GM18951 (cell line): ENCODE measurements around the gene COMMD3.
A peak's percentile ranks its signal among the peaks of the same experiment; 100 is the strongest.
"Not testable (repeated sequence)": the region's sequence is repeated elsewhere in the genome, so short reads cannot be mapped to it uniquely, and the experiment has no call there.

Experiments used
- POLR2A ChIP-seq: IDR thresholded peaks from 4 replicates; pipeline ENCODE4 v1.6.1; 2011; ENCODE audit warnings: mild to moderate bottlenecking; ENCODE audit not compliant: insufficient read length, insufficient read depth; ENCODE audit errors: extremely low read depth
- in situ Hi-C: fragments of 300-500 bp; cut with MboI; formaldehyde crosslinking; loops from one replicate; pipeline ENCODE4 v1.12.0; 2022; ENCODE audit warnings: low sequenced_read_pairs, mixed read lengths, inconsistent platforms; ENCODE audit not compliant: unreplicated experiment

The COMMD3 gene

DNA sequence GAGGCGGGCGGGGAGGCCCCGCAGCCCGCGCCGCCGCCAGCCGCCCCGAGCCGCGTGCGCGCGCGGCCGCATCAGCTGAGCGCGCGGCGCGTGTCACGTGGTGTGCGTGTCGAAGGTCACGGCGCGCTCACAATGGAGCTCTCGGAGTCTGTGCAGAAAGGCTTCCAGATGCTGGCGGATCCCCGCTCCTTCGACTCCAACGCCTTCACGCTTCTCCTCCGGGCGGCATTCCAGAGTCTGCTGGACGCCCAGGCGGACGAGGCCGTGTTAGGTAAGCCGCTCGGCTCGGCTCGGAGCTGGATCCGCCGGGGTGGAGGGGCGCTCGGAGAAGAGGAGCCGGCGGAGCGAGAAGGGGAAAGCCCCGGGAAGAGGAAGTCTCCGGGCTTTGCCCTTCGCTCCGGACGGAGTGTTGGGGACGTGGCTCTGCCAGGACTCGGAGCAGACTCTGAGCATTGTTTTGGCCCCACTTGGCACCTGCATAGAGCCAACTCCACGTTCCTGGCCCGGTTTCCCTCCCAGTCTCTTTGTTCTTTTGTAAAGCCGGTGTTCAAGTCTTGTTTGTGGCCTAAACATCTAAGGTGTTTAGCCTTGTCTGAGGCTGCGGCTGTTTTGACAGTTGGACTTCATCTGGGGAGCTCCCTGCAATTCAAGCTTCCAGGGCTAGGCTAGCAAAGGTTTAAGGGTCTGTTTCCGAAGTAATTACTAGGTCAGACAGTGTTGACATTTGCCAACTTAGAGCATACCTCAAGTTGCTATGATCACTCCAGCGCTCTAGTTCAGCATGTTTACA lies at the start of gene COMMD3:
COMMD3 (plus strand) TSS at position 103 of the 790 bp plus-strand sequence; CDS start at position 133, 30 bp downstream.
- in situ Hi-C loops, result no loop called here
- peak; percentile 97 for TF ChIP-seq POLR2A

DNA sequence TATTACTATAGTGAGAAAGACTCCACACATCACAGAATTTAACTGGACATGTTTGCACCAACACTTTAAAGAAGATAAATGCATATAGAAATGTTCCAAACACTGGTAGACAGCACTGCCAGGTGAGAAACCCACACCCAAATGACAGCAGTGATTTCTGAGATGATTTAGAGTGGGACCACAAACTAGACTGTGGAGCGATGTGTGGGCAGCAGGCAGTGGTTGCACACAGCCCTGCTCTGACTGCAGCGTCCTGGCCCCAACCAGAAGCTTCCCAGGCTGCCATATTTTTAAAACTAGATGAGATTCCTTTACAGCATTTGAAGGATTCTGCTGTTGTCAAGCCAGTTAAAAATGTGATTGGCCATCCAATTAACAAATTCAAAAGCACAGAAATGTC lies 47.7 kb upstream of the COMMD3 start:
- in situ Hi-C loops, result no loop called here
- no peak for TF ChIP-seq POLR2A

DNA sequence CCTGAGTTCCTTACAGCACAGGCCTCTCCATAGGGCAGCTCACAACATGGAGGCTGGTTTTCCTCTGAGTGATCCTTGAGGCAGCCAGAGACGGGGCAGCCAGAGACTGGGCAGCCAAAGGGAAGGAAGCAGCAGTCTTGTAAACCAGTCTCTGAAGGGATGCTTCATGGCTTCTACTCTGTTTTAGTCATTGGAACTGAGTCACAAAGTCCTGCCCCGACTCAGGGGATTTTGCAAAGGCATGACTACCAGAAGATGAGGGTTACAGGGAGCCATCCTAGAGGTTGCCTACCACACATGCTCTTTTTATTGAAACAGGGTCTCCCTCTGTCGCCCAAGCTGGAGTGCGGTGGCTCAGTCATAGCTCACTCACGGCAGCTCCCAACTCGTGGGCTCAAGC lies 44.4 kb upstream of the COMMD3 start:
- TF ChIP-seq POLR2A, result no peak
- in situ Hi-C loops, result no loop called here

DNA sequence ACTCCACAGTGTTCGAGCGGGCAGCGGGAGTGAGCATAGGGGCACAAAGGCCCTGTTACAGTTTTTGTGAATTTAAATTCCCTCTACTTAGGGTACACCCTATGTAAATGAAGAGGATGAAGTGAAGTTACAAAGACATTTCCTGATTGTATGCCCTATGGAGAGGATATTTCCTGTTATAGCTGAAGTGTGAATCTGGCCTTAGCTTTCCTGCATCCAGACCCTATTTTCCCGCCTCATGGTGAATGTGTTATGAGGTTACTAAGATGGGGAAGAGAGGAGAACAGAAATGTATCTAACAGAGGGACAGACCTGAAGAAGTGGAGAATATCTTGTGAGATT lies 37.8 kb upstream of the COMMD3 start:
- in situ Hi-C loops, result no loop called here

DNA sequence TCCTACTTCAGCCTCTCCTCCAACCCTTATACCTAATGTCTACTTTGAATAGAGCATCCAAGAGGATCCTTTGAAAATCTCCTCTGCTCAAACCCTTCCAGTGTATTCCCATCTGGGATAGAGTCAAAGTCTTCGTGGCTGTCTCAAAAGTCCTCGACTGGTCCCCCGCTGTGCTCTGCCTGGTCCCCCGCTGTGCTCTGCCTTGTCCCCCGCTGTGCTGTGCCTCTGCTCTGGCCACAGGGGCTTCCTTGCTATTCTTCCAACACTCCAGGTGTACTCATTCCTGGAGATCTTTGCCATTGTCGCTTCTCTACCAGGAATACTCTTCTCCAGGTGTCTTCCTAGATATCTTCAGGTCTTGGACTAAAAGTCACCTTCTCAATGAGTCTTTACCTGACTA lies 36.1 kb upstream of the COMMD3 start:
- no peak for TF ChIP-seq POLR2A
- in situ Hi-C loops, result no loop called here

More for the DNA sequence above, 37.8 kb upstream of the COMMD3 start:
- TF ChIP-seq POLR2A, result no peak

DNA sequence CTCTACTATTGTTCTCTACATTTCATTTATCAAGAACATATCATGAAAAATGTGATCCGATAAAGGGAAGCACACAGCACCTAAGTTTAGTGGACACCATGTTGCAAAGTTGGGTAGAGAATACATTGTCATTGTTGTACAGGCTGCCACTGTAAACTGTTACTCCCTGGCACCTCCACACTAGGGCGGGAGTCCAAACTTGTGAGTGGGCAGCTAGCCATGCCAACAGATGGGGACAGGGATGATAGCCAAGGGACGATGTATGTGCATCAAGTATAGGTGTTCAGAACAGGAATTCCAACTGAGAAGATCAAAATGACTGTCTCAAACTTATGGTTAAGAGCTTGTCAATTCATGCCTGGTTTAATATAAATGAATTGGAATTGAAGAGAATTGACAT lies 31.1 kb upstream of the COMMD3 start:
- in situ Hi-C loops, result no loop called here
- no peak for TF ChIP-seq POLR2A

DNA sequence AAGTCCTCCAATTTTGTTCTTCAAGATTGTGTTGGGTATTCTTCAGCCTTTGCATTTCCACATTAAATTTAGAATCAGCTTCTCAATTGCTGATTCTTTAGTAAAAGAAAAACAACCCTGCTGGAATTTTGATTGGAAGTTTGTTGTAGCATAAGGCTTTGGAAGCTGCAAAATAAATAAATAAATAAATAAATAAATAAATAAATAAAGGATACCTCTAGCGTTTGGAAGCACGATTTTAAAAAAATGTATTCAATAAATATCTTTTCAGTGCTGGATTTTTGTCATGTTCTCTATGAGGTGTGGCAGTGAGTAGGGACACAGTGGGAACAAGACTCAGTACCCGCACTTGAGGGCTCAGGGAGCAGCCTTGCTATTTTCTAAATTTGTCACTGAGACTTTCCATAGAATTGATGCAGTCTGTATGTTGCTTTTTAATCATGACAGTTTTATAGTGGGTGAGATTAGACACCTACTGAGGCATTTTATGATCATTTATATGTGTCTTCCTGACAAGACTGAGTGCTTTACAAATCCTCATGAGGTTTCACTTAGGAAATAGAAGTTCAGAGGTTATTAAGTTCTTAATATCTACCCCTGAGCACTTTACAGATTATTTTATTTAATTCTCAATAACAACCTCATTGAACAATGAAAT lies 22.3 kb upstream of the COMMD3 start:
- no peak for TF ChIP-seq POLR2A
- in situ Hi-C loops, result no loop called here

DNA sequence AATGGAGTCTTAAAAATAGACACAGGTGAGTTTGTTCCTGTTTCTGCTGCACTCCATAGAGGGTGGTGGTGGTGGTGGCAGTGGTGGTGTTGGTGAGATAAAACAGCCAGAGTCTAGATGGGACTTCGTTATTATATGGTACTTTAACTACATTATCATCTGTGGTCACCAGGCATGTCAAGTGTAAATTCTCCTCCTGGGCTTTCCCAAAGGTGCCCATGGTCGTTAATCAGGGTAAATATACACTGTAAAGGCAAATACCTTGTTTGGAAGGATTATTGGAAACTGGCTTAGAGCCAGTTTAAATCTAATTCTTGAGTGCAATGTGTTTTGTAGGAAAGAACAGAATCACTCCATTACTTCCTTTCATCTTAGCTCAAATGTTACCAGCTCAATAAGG lies 21.5 kb upstream of the COMMD3 start:
- in situ Hi-C loops, result no loop called here
- TF ChIP-seq POLR2A, result no peak

DNA sequence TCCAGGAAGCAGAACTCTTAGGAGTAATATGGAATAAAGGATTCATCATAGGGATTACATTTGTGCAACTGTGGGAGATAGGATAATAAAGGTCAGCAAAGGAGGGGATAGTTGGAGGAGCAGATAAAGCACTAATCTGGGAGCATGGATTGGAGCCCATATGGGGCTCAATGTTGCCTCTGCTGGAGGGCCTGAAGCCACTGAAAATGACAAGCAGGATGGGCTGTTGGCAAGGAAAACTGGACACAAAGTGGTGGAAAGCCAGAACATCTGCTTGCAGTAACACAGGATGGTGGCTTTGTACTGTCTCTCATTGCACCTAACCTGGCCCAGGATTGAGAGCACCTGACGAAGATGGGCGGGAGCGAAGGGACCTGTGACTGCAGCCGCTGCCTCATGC lies 15.0 kb upstream of the COMMD3 start:
- TF ChIP-seq POLR2A, result no peak
- in situ Hi-C loops, result no loop called here

DNA sequence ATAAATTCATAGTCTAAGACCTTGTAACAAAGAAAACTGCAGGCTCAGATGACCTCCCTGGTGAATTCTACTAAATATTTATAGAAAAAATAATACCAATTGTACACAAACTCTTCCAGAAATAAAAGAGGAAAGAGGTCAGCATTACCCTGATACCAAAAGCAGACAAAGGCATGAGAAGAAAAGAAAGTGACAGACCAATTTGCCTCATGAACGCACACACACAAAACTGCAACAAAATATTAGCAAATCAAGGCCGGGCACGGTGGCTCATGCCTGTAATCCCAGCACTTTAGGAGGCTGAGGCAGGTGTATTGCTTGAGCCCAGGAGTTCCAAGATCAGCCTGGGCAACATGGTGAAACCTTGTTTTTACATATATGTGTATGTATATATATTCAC lies 12.7 kb upstream of the COMMD3 start:
- in situ Hi-C loops, result no loop called here
- TF ChIP-seq POLR2A, result no peak

DNA sequence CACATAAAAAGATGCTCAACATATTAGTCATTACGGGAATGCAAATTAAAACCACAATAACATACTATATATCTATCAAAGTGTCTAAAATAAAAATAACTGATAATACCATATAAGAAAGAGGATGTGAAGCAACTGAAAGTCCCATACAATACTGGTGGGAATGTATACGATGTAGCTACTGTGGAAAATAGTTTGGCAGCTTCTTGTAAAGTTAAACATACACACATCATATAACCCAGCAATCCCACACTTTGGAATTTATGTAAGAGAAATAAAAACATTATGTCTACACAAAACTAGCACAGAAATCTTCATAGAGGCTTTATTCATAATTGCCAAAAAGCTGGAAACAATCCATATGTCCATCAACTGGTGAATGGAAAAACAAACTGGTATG lies 10.5 kb upstream of the COMMD3 start:
- in situ Hi-C loops, result no loop called here
- no peak for TF ChIP-seq POLR2A

DNA sequence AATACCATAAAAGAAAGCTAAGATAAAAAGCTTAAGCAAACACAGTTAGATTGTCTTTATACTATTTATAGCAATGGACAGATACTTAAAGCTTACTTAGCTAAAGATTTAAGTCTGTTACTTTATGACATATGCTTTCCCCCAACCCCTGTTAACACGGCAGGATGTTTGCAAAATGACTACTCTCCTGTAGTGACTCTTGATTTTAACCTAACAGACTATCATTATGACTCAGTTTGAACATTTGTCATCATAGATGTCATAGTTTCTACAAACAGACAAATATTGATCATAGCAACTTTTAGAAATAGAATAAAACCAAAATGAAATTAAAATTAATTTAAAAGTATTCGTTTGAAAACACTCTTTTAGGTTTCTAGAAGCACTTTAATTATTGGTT lies 7.8 kb upstream of the COMMD3 start:
- no peak for TF ChIP-seq POLR2A
- in situ Hi-C loops, result no loop called here

DNA sequence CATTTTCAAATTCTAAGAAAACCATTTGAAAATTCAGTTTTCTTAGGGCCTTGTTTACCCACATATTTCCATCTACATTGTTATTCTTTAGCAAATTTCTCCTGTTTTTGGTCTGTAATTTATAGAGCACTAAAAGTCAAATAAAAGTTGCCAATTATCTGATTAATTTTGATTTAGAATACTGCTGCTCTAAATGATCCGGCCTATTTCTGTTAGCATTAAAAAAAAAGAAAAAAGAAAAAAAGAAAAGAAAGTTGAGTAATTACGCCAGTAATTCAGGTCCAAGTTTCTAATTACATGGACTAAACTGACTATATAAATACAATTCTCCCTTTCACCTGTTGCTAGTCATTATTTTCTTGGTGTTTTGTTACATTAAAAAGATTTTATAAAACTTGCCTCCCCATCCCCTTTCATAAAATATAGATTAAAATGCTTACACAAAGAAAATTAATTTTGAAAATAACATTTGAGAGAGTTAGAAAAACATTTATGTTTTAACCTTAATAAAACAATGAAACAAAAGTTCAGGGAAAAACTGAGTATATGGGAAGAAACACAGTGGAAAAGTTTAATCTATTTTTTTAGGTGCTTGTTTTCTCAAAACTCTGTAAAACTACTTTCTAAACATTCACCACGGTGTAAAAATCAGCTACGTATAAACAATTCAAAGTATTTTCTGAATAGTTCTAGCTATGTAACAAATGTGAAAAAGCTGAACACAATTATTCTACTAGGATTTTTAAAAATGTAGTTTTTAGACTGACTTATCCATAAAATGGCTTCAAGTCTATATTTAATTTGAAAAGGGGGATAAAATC lies 6.8 kb upstream of the COMMD3 start:
- no peak for TF ChIP-seq POLR2A
- in situ Hi-C loops, result no loop called here

DNA sequence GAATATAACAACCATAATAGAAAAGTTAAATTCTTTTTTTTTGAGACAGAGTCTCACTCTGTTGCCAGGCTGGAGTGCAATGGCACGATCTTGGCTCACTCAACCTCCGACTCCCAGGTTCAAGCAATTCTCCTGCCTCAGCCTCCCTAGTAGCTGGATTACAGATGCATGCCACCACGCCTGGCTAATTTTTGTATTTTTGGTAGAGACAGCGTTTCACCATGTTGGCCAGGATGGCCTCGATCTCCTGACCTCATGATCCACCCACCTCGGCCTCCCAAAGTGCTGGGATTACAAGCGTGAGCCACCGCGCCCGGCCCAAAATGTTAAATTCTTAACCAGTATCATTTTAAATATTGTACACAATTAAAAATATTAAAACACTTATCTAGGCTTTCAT lies 6.2 kb upstream of the COMMD3 start:
- in situ Hi-C loops, result not testable (repeated sequence)
